ENCODE results near the gene PLA2G2E. TPM values are rescaled to one million over a fixed set of nuclear protein-coding genes. Genes with fewer than 3 reads are reported as not detected.
A peak's percentile ranks its signal among the peaks of the same experiment; 100 is the strongest.
"Not testable (repeated sequence)": the region's sequence is repeated elsewhere in the genome, so short reads cannot be mapped to it uniquely, and the experiment has no call there.

PLA2G2E gene
- total RNA-seq, 1 donor from 2014 or later, result not detected

GRCh38 chr1:19892628-19893168, 30.7 kb downstream of the PLA2G2E start:
- DNase-seq (ENCODE audit: low spot score) (no peak), ATAC-seq (no peak)
- intact Hi-C loops (cut with DNase I), result no loop called here

GRCh38 chr1:19892129-19892528, 31.3 kb downstream of the PLA2G2E start:
- intact Hi-C loops (cut with DNase I), result no loop called here

GRCh38 chr1:19889656-19890055, 33.8 kb downstream of the PLA2G2E start:
- ATAC-seq, result no peak
- intact Hi-C loops (cut with DNase I), result loop anchor here (5.0 kb wide), 1 partner anchor 802 kb away; no protein-coding TSS in a partner anchor

More at GRCh38 chr1:19892129-19892528, 31.3 kb downstream of the PLA2G2E start:
- no peak for ATAC-seq
- no peak for DNase-seq (ENCODE audit: low spot score)

GRCh38 chr1:19888112-19888511, 35.3 kb downstream of the PLA2G2E start:
- no peak for ATAC-seq
- intact Hi-C loops (cut with DNase I), result loop anchor here (5.0 kb wide), 1 partner anchor 801 kb away; no protein-coding TSS in a partner anchor
- no peak for DNase-seq (ENCODE audit: low spot score)

More at GRCh38 chr1:19889656-19890055, 33.8 kb downstream of the PLA2G2E start:
- DNase-seq (ENCODE audit: low spot score), result no peak

- intact Hi-C loops (cut with DNase I), result loop anchor here (5.0 kb wide), 1 partner anchor 799 kb away; no protein-coding TSS in a partner anchor
- ATAC-seq (no peak), DNase-seq (ENCODE audit: low spot score) (no peak)
These were observed 37.6 kb downstream of the PLA2G2E start for GRCh38 chr1:19885821-19886220.

GRCh38 chr1:19884312-19884711, 39.1 kb downstream of the PLA2G2E start:
- no peak for DNase-seq (ENCODE audit: low spot score)
- ATAC-seq, result no peak
- intact Hi-C loops (cut with DNase I), result no loop called here

- intact Hi-C loops (cut with DNase I), result no loop called here
- DNase-seq (ENCODE audit: low spot score), result peak; percentile 96
- peak; percentile 100 for ATAC-seq
These were observed 41.0 kb downstream of the PLA2G2E start, which contains the start of gene OTUD3 for GRCh38 chr1:19882111-19883071. TSS of gene OTUD3 (plus strand) at chr1:19882395. CDS start at chr1:19882514, 119 bp downstream.

- DNase-seq (ENCODE audit: low spot score); ATAC-seq; intact Hi-C loops (cut with DNase I): not testable (repeated sequence)
These were observed 42.6 kb downstream of the PLA2G2E start for GRCh38 chr1:19880841-19881240.

GRCh38 chr1:19879661-19880060, 43.8 kb downstream of the PLA2G2E start:
- ATAC-seq (no peak), DNase-seq (ENCODE audit: low spot score) (no peak)
- intact Hi-C loops (cut with DNase I), result no loop called here

GRCh38 chr1:19879227-19879626, 44.2 kb downstream of the PLA2G2E start:
- intact Hi-C loops (cut with DNase I), result no loop called here
- DNase-seq (ENCODE audit: low spot score) (no peak), ATAC-seq (no peak)

GRCh38 chr1:19878637-19878985, 44.8 kb downstream of the PLA2G2E start:
- intact Hi-C loops (cut with DNase I), result no loop called here
- no peak for ATAC-seq
- DNase-seq (ENCODE audit: low spot score), result no peak

GRCh38 chr1:19877821-19878636, 45.4 kb downstream of the PLA2G2E start:
- ATAC-seq, result no peak

GRCh38 chr1:19877181-19877750, 46.2 kb downstream of the PLA2G2E start:
- DNase-seq (ENCODE audit: low spot score) (no peak), ATAC-seq (no peak)
- intact Hi-C loops (cut with DNase I), result no loop called here

More at GRCh38 chr1:19877821-19878636, 45.4 kb downstream of the PLA2G2E start:
- no peak for DNase-seq (ENCODE audit: low spot score)
- intact Hi-C loops (cut with DNase I), result no loop called here

GRCh38 chr1:19872190-19872589, 51.2 kb downstream of the PLA2G2E start:
- intact Hi-C loops (cut with DNase I), result no loop called here
- DNase-seq (ENCODE audit: low spot score) (no peak), ATAC-seq (no peak)

Other genes with a start within 250 kb of the PLA2G2E start
- 23.0 TPM for gene TMCO4, start 123.7 kb downstream of the PLA2G2E start, total RNA-seq
- gene RNF186, start 108.3 kb downstream of the PLA2G2E start, total RNA-seq, result not detected
- gene OTUD3, start 41.2 kb downstream of the PLA2G2E start, total RNA-seq, result 14.0 TPM
- 494 TPM for gene PLA2G2A, start 56.0 kb upstream of the PLA2G2E start, total RNA-seq
- gene PLA2G5, start 146.6 kb upstream of the PLA2G2E start, total RNA-seq, result 1.3 TPM
- not detected for gene PLA2G2D, start 195.9 kb upstream of the PLA2G2E start, total RNA-seq
- not detected for gene PLA2G2F, start 215.7 kb upstream of the PLA2G2E start, total RNA-seq